ENCODE results near the gene ARL11.

The ARL11 gene

GRCh38 chr13:49651570-49652354 is 23.5 kb downstream of the ARL11 start:
- FAIRE-seq = no peak
- no peak for TF ChIP-seq CTCF (IDR thresholded peaks at IDR 0.05; ENCODE audit: insufficient read depth, missing control alignments)
- DNase-seq (ENCODE audit: insufficient read length, low spot score) = no peak

- peak; percentile 62 for DNase-seq (ENCODE audit: insufficient read length, low spot score)
- TF ChIP-seq CTCF (IDR thresholded peaks at IDR 0.05; ENCODE audit: insufficient read depth, missing control alignments) = peak; percentile 67
- peak; percentile 73 for FAIRE-seq
Measured at GRCh38 chr13:49652355-49653305, 24.3 kb downstream of the ARL11 start.

- DNase-seq (ENCODE audit: insufficient read length, low spot score) (no peak), FAIRE-seq (peak; percentile 35)
- TF ChIP-seq CTCF (IDR thresholded peaks at IDR 0.05; ENCODE audit: insufficient read depth, missing control alignments) = no peak
Measured at GRCh38 chr13:49653478-49653877, 25.2 kb downstream of the ARL11 start.

- TF ChIP-seq CTCF (IDR thresholded peaks at IDR 0.05; ENCODE audit: insufficient read depth, missing control alignments) = no peak
Measured at GRCh38 chr13:49654011-49654410, 25.7 kb downstream of the ARL11 start.

GRCh38 chr13:49655906-49656305 is 27.6 kb downstream of the ARL11 start:
- TF ChIP-seq CTCF (IDR thresholded peaks at IDR 0.05; ENCODE audit: insufficient read depth, missing control alignments) = no peak
- FAIRE-seq = peak; percentile 92
- DNase-seq (ENCODE audit: insufficient read length, low spot score) = no peak

More at GRCh38 chr13:49654011-49654410, 25.7 kb downstream of the ARL11 start:
- FAIRE-seq = no peak
- DNase-seq (ENCODE audit: insufficient read length, low spot score) = no peak

GRCh38 chr13:49657241-49657641 is 28.9 kb downstream of the ARL11 start:
- FAIRE-seq (peak; percentile 29), DNase-seq (ENCODE audit: insufficient read length, low spot score) (peak; percentile 70)
- no peak for TF ChIP-seq CTCF (IDR thresholded peaks at IDR 0.05; ENCODE audit: insufficient read depth, missing control alignments)

Data from D721Med (cell line).